Fibroblast of lung (primary cell): ENCODE results near the gene TUNAR.

ENCODE experiments used
- CTCF ChIP-seq, 2 donors: IDR thresholded peaks in 1 of 2; conservative IDR thresholded peaks in 1 of 2; 1 replicate in 1 of 2; 2 replicates in 1 of 2; pipeline ENCODE4 v1.5.1; 2011 to 2012; ENCODE audit warnings: low read length in 2 of 2, control low read depth in 1 of 2, inconsistent platforms in 1 of 2, low read depth in 1 of 2, mild to moderate bottlenecking in 1 of 2
- EZH2 ChIP-seq: IDR thresholded peaks from 2 replicates; pipeline ENCODE4 v1.5.1; 2012; ENCODE audit warnings: low read length, control low read depth, mild to moderate bottlenecking; ENCODE audit errors: missing control alignments

- TF ChIP-seq CTCF (conservative IDR thresholded peaks at IDR 0.05 in 1 of 2, IDR thresholded peaks at IDR 0.05 in 1 of 2; ENCODE audit: low read depth in 1 of 2, low read length in 2 of 2), result no peak
- TF ChIP-seq EZH2, result no peak
These were observed 54.8 kb downstream of the TUNAR start for GRCh38 chr14:95931384-95931783.
